ENCODE measurements around the gene ZSWIM1.

GRCh38 chr20:45832619-45833018 is 48.4 kb upstream of the ZSWIM1 start:
- TF ChIP-seq CTCF (conservative IDR thresholded peaks at IDR 0.05; ENCODE audit: low read depth, low read length) (no peak), EZH2 (IDR thresholded peaks at IDR 0.05; ENCODE audit: borderline replicate concordance, low read depth, low read length, poor library complexity, severe bottlenecking) (no peak)

Data from A673 (cell line).